PC-3 (cell line): ENCODE data around the gene PRKAR1A.

Source experiments
- CTCF ChIP-seq: fragments of 300-600 bp; sonication (generic); conservative IDR thresholded peaks from 2 replicates; pipeline ENCODE4 v1.5.1; 2017; ENCODE audit warnings: antibody characterized with exemption, low read depth, mild to moderate bottlenecking, low read length
- EZH2 ChIP-seq: fragments of 300-600 bp; sonication (generic); IDR thresholded peaks from one replicate; pipeline ENCODE4 v1.6.1; 2017; ENCODE audit warnings: antibody characterized with exemption, mild to moderate bottlenecking, low read length; ENCODE audit not compliant: unreplicated experiment
- EZH2phosphoT487 ChIP-seq: fragments of 300-600 bp; sonication (generic); IDR thresholded peaks from 2 replicates; pipeline ENCODE4 v1.6.1; 2018; ENCODE audit warnings: mild to moderate bottlenecking, antibody characterized with exemption, low read length, borderline replicate concordance

- TF ChIP-seq CTCF = no peak
- TF ChIP-seq EZH2 = no peak
- no peak for TF ChIP-seq EZH2phosphoT487
Measured at GRCh38 chr17:68495081-68495480, 17.1 kb upstream of the PRKAR1A start.
